HuH-7.5 (cell line): ENCODE measurements around the gene BZW1.

ENCODE experiments used
- DNase-seq: peaks from one replicate; pipeline ENCODE4 v3.0.0; 2011; ENCODE audit warnings: low spot score

Gene BZW1

GRCh38 chr2:200811333-200812121, at the start of gene BZW1:
TSS of gene BZW1 (plus strand) at chr2:200811910. CDS start at chr2:200813218, 1,308 bp downstream.
- peak; percentile 86 for DNase-seq

- DNase-seq, result no peak
Observed at GRCh38 chr2:200762127-200762526, 49.6 kb upstream of the BZW1 start.

GRCh38 chr2:200763422-200763821, 48.3 kb upstream of the BZW1 start:
- no peak for DNase-seq

GRCh38 chr2:200765139-200765951, 46.4 kb upstream of the BZW1 start:
- DNase-seq, result no peak

GRCh38 chr2:200765995-200766660, 45.6 kb upstream of the BZW1 start:
- DNase-seq, result no peak

GRCh38 chr2:200767111-200767885, 44.4 kb upstream of the BZW1 start:
- no peak for DNase-seq

- no peak for DNase-seq
Observed at GRCh38 chr2:200770847-200771246, 40.9 kb upstream of the BZW1 start.

GRCh38 chr2:200772620-200773019, 39.1 kb upstream of the BZW1 start:
- DNase-seq, result no peak

GRCh38 chr2:200773083-200773482, 38.6 kb upstream of the BZW1 start:
- DNase-seq, result no peak

GRCh38 chr2:200774920-200775319, 36.8 kb upstream of the BZW1 start:
- no peak for DNase-seq

GRCh38 chr2:200777275-200777674, 34.4 kb upstream of the BZW1 start:
- no peak for DNase-seq

- DNase-seq, result no peak
Observed at GRCh38 chr2:200778038-200778437, 33.7 kb upstream of the BZW1 start.

- no peak for DNase-seq
Observed at GRCh38 chr2:200779214-200779613, 32.5 kb upstream of the BZW1 start.

GRCh38 chr2:200781616-200782015, 30.1 kb upstream of the BZW1 start:
- DNase-seq, result no peak

- no peak for DNase-seq
Observed at GRCh38 chr2:200782251-200782650, 29.5 kb upstream of the BZW1 start.

- DNase-seq, result no peak
Observed at GRCh38 chr2:200784215-200784614, 27.5 kb upstream of the BZW1 start.

- DNase-seq, result no peak
Observed at GRCh38 chr2:200786423-200786822, 25.3 kb upstream of the BZW1 start.

GRCh38 chr2:200786826-200787225, 24.9 kb upstream of the BZW1 start:
- DNase-seq, result no peak

- no peak for DNase-seq
Observed at GRCh38 chr2:200787351-200788120, 24.2 kb upstream of the BZW1 start.

GRCh38 chr2:200788121-200788718, 23.5 kb upstream of the BZW1 start:
- no peak for DNase-seq

GRCh38 chr2:200790185-200790584, 21.5 kb upstream of the BZW1 start:
- no peak for DNase-seq
